HG03175 (cell line): ENCODE data around the gene CD63.
"Not testable (repeated sequence)": the region's sequence is repeated elsewhere in the genome, so short reads cannot be mapped to it uniquely, and the experiment has no call there.

Experiments
- ATAC-seq: cut with Tn5 transposase; IDR thresholded peaks from one replicate; pipeline ENCODE4 v1.9.1; 2021; ENCODE audit warnings: mild to moderate bottlenecking, moderate library complexity; ENCODE audit not compliant: unreplicated experiment

The CD63 gene, protein sequence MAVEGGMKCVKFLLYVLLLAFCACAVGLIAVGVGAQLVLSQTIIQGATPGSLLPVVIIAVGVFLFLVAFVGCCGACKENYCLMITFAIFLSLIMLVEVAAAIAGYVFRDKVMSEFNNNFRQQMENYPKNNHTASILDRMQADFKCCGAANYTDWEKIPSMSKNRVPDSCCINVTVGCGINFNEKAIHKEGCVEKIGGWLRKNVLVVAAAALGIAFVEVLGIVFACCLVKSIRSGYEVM

DNA sequence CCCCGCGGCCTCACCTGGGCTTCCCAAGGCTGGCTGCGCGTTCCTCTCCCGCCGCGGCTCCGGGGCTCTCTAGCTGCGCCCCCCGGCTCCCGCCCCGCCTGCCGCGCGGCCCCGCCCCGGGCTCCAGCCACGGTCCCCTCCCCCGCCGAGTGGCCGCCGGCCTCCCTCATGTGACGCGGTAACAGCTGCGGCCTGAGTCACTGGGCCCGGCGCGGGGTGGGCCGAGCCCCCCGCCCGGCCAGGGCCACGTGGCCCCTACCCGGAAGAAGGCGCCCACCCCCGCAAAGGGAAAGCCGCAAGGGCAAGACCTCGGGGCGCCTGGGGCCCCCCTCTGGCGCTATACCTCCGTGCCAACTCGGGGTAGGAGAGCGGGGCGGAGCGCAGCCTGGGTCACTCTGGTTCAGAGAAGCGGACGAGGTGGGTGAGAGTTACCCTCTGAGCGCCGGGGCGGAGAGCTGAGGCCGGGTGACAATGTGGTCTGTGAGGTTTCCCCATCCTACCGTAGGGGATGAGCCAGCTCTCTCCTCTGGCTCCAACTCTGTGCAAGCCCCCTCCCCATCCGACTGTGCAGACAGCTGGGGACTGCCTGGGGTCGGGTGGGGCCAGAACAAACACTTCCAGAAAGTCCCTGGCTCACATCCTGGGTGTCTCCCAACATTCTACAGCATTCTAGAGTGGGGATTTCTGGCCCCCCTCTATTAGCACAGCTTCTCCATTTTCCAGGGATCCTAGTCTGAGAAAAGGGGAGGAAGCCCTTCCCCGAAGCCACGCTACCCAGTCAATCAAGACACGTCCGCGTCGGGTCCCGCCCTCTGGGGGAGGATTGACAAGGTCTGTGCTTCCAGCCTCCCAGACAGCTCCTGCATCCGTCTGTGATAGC is at the start of gene CD63:
Gene CD63, minus strand, starts transcription at position 71 of the 880 bp plus-strand sequence. CDS start 668 bp downstream, outside the sequence.
- ATAC-seq = peak; percentile 70

DNA sequence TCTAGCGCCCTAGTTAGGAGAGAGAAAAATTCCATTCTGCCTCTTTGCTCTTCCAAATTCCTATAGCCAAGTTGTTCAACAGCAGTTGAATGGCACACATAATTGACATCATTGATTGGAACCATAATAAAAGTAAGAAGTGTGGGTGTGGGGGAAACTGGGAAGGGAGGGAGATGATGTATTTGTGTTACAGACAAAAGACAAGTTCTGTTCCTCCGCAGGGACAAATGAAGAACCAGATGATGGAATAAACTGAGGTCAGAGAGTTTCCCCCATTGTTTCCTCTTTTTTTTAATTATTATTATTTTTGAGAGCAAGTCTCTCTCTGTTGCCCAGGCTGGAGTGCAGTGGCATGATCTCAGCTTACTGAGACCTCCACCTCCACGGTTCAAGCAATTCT is 49.0 kb upstream of the CD63 start:
- ATAC-seq = no peak

DNA sequence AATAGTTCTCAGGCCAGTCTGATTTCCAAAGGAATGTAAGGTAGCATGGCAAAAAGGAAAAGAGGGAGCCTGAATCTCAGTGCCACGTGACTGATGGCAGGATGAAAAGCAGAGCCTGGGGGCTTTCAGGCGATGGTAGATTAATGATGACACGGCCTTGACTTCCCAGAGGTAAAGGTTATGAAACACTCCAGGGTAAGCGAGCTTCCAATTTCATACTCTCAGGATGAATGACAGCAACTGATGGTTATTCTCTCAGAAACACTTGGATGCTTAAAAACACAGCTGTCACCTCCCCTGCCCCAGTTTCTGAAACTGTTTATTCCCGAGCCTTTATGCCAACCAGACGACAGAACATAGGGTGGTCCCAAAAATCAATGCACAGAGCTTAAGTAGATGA is 42.9 kb upstream of the CD63 start:
- no peak for ATAC-seq

DNA sequence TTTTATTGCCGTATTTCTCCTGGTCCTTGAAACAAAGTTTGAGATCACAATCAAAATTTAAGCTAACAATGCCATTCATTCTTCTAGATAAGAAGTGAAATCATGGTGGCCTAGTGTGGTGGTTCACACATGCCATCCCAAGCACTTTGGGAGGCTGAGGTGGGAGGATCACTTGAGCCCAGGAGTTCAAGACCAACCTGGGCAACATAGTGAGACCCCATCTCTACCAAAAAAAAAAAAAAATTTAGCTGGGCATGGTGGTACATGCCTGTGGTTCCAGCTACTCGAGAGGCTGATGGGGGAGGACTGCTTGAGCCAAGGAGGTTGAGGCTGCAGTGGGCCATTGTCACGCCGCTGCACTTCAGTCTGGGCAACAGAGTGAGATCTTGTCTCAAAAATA is 38.3 kb upstream of the CD63 start:
- no peak for ATAC-seq

DNA sequence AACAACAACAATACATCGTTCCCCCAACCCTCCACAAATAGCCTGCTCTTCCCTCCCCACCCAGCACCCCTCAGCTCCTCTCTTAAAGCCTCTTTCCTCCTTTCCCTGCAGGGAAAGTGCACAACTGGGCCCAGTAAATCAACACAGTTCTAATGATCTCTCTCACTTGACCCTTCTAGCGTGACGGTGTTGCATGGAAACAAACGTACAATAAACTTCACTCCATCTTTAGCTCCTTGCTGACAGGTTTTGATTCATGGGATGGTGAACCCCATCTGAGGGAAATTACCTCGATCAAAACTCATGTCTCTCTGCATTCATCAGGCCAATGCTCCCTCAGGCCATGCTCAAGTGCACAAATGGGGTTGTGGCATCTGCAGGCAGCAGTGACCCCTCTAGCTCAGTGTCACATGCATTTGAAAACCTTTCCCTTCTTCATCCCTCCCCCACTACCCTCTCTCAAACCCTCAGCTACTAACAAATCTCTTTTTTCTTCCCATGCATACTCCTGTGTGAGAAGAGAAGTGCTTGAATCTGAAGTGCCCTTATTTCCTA is 37.0 kb upstream of the CD63 start:
- no peak for ATAC-seq

DNA sequence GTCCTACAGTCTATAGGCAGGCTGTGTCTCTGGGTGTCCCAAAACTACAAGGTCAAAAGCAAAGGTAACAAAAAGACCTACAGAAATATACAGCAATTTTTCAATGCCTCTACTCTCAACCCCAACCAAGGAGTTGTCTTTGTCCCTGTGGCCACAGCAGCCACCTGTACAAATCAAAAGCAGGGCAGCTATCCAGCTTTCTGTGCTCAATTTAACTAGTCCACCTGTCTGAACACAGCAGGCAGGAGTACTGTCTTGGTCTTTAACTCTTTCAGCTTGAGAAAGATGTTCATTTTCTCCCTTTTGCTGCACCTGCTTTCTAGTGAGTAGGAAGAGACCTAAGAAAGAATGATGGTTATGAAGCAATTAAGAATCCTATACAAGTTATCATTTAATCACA is 33.8 kb upstream of the CD63 start:
- ATAC-seq = no peak

DNA sequence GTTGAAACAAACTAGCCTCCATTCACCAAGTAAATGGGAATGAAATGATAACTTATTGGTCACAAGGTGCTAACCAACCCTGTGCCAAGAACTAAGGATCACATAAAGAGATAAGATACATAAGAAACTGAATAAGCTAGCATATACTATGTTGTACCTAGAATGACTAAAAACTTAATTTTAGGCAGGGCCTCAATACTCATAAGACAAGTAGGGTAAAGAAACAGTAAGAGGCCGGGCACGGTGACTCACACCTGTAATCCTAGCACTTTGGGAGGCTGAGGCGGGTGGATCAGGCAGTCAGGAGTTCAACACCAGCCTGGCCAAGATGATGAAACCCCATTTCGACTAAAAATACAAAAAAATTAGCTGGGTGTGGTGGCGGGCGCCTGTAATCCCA is 31.9 kb upstream of the CD63 start:
- no peak for ATAC-seq

DNA sequence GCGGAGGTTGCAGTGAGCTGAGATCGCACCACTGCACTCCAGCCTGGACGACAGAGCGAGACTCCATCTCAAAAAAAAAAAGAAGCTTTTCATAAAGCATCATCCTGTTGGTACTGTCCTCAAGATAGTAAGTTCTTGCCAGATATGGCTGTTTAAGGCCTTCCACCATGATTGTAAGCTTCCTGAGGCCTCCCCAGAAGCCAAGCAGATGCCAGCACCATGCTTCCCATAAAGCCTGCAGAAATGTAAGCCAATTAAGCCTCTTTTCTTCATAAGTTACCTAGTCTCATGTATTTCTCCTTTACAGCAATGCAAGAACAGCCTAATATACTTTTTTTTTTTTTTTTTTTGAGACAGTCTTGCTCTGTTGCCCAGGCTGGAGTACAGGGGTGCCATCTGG is 29.8 kb upstream of the CD63 start:
- ATAC-seq = not testable (repeated sequence)

DNA sequence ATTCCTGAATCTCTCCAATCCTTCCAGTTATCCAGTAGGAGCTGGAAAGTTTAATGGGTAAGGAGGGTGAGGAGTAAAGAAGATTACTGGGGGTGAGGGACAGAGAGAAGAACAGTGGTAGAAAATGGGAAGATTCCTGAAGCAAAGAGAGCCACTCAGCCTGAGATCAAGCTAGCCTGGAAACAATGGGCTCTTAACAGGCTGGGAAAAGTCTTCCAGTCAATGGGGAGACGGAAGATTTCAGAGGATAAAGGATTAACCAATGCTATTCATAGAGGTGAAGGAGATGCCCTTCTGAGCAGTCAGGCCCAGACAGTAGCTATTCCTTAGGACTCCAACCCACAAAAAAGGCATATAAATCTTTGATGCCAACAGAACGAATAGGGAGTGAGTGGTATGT is 28.9 kb upstream of the CD63 start:
- ATAC-seq = no peak

DNA sequence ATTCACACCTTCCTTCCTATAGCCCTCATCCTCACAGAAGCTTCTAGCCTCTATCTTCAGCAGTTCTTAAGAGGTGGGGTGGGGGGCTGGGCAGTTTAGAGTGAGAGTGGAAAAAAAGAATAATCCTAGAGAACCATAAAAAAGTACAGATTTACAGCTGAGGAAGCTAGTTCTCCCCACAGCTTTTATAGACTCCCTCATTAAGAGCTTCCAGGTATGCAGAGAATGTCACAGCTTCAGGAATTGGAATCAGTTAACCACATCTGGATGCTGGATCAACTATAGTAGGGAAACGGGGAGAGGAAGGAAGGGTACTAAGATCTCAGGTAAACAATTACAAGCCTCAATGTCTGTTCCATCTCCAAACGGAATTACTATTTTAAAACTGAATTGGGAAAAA is 26.4 kb upstream of the CD63 start:
- no peak for ATAC-seq

DNA sequence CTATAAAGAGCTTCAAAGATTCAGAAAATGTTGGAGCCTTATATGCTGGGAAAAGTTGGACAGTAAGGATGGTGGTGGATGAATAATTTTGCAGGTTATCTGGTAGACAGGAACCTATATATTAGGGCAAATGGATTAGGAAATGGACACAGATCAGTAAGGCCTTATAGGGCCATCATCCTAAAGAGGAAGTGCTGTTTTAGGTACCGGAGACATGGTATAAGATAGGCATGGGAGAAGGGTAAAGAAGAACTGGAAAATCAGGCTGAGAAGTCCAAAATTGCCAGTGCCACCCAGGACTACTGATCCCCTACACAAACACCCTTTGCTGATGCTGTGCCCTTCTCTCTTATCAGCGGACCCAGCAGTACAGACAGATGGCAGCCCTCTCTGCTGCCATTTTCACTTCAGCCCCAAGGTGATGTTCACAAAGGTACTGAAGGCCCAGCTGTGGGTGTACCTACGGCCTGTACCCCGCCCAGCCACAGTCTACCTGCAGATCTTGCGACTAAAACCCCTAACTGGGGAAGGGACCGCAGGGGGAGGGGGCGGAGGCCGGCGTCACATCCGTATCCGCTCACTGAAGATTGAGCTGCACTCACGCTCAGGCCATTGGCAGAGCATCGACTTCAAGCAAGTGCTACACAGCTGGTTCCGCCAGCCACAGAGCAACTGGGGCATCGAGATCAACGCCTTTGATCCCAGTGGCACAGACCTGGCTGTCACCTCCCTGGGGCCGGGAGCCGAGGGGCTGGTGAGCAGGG is 19.6 kb upstream of the CD63 start:
- no peak for ATAC-seq

DNA sequence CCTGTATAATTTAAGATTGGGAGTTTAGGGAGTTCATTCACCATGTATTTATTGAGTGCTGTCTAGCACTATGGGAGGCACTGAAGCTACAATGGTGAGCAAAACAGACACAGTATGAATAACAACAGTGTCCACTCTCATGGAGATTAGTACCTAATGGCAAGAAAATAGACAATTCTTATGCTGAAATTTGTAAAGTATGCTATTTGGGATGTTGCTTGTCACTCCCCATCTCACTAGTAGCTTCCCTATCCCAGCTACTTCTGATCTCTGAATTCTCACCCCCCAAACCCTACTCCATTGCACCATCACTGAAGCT is 18.1 kb upstream of the CD63 start:
- no peak for ATAC-seq

DNA sequence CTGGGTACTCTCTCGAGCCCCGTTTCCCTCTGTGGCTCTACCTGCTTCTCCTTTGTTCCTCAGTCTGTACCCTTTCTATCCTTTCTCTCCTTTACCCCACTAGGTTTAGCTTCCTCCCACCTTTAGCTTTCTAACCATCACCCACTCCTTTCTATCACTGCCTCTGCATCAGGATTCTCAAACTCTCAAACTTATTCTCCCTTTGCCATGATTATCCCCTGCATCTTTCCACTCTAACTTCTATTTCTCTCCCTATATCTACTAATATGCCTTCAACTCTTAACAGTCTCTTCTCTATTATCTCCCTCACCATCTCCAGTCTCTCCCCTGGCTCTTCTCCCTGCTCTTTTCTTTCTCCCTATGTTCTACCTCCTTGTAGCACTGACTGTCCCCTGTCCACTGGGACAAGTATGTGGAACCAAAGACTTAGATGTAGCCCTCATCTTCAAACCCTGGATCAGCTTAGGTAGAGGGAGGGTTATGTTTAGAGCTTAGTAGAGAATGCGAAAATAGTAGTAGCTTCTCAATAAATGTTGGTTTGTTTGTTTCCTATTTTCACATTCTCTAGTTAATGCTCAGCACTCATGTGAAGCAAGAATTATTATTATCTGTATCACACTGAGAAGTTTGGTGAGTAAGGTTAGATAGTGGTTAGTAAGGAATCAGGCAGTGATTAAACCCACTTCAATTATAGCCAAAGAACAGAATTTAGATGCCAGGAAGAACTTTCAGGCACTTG is 17.5 kb upstream of the CD63 start:
- no peak for ATAC-seq

DNA sequence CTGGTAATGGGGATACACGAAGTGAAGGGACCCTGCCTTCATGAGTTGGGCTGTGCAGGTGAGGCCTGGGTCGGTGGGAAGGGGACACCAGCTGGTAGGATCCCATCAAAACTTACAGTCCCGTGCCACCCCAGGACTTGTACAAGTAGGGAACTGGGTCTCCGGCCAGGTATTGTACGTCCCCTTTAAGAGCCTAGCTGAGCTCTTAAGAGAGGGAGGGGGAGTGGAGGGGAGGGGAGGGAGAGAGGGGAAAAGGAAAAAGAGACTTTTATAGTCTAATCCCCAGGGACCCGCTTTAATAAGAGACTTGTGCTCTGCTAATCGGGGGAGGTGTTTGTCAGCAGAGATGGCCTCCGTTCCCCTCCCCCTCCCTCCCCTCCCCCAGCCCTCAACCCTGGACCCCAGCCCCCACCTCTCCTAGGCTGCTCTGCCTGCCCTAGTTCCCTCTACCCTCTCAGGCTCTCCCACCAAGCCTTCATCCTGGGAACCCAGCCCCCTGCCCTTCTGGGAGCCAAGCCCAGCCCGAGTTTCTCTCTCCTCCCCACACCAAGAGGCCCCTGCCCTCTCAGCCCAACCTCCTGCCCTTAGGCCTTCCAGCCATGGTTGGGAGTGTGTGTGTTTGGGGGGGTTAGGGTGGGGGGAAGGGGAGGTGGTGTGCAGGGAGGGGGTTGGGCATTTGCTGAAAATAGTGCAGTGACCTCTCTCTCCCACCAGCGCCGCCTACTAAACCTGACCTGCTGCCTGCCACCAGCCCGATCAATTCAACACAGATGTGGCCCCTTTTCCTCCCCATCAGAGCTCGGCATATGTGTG is 16.8 kb upstream of the CD63 start:
- ATAC-seq = no peak

DNA sequence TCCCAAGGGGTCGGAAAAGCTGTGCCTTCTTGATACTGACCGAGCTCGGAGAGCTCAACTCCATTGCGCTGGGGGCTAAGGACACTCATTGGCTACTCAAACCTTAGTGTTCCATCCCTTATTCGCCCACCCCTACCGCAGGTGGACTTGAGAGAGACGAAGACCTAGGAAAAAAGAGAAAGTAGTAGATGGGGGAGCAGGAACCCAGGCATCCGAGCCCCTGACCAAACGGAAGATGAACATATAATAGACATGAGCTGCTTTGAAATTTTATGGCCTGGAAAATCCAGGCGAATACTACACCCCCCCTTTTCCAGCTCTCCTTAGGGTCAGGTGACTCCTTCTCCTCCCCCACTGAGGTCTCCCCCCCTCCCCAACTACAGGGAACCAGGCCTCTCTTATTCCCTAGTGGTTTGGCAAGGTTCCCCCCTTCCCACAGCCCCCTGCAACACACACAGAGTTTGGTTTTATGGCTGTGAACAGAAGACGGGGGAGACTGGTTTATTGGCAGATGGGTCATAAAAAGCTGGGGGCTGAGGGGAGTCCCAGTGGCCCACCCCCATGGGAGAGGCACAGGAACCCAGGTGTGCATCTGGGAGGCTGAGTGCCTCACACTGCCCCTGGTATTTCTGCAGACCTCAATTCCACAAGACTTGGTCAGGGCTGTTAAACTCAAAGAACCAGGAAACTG is 15.7 kb upstream of the CD63 start:
- no peak for ATAC-seq

DNA sequence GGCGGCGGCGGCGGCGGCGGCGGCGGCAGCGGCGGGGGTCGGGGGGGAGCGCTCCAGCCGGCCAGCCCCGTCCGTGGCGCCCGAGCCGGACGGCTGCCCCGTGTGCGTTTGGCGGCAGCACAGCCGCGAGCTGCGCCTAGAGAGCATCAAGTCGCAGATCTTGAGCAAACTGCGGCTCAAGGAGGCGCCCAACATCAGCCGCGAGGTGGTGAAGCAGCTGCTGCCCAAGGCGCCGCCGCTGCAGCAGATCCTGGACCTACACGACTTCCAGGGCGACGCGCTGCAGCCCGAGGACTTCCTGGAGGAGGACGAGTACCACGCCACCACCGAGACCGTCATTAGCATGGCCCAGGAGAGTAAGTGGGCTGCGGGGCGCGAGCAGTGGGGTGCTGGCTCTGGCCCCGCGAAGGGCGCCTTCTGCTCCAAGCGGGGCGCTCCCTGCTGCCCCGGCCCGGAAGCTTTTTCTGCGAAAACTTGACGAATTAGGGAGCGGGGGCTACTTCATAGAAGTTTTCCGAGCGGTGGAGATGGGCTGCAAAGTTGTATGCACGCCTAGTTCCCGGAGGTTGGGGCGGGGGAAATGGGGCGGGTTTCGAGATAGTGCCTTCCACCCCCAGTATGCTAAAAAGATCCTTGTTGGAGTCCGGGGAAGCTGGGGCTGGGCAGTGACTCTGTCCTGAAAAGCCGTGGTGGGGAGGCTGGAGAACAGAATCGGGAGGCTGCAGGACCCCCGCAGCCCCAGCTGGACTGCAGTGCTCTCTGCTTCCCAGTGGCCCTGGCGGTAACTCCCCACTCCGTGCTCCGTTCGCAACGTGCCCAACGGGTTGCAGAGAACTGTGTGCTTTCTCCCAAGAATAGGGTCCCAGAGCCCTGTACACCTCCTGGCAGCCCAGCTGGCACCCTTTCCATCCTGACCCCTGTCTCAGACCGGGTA is 14.9 kb upstream of the CD63 start:
- peak; percentile 50 for ATAC-seq

DNA sequence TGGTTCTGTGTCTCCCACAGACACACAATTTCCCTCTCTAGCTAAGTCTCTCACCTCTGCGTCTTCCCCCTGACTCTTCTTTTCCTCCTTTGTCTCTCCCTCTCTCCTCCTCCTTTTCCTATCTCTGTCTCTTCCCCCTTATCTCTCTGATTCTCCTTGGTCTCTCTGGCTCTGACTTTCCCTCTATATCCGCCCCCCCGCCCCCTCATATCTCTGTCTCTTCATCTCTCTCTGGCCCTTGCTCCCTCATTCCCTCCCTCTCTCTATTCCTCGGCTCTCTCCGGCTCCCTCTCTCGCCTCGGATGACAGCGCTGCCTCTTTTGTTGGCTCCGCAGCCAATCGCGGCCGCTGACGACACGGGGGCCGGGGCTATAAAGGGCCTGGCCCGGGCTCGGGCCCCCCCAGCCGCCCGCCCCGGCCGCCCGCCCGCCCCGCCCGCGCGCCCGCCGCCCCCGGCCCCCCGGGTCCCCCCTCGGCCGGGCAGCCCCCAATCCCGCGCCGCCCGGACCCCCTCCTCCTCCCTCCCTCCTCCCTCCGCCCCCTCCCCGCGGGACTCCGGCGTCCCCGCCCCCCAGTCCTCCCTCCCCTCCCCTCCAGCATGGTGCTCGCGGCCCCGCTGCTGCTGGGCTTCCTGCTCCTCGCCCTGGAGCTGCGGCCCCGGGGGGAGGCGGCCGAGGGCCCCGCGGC is 14.1 kb upstream of the CD63 start, which contains the start of gene GDF11:
Gene GDF11, plus strand, starts transcription at position 404 of the 687 bp plus-strand sequence. Its CDS starts 195 bp downstream, at position 599.
- peak; percentile 33 for ATAC-seq
